Measurements from ENCODE around the gene CBARP. TPM values are rescaled to one million over a fixed set of nuclear protein-coding genes. Genes with fewer than 3 reads are reported as not detected.

CBARP gene
- total RNA-seq, 4 donors from 2014 or later = 0.38 to 1.6 (median 1.2) TPM

- peak overlapping the region; percentile 73 to 98 (median 90) for H3K4me3 ChIP-seq
- TF ChIP-seq CTCF (IDR thresholded peaks at IDR 0.05) (peak in 1 of 6 experiments; percentile 2), POLR2A (IDR thresholded peaks at IDR 0.05) (peak in 1 of 4 donors; percentile 42)
- 0% methylated on average over 4 to 24 of the region's 41 CpGs for WGBS, 2 donors
- no peaks in the 10 kb centered on the region for H3K9me3 ChIP-seq
- H3K27me3 ChIP-seq = no peaks in the 10 kb centered on the region
- DNase-seq = peak; percentile 59
- H3K36me3 ChIP-seq = peaks cover 27 to 56% (median 31%) of the 10 kb centered on the region in 3 donors
- H3K27ac ChIP-seq = peak overlapping the region; percentile 98 to 100 (median 100)
- H3K4me1 ChIP-seq = peaks cover 43 to 79% (median 54%) of the 10 kb centered on the region in 3 donors
- intact Hi-C loops (cut with DNase I) = no loop called here
Observed at GRCh38 chr19:1251330-1252220, 13.8 kb upstream of the CBARP start.

GRCh38 chr19:1250437-1251260 is 12.8 kb upstream of the CBARP start:
- peaks cover 21 to 47% (median 24%) of the 10 kb centered on the region in 3 donors for H3K36me3 ChIP-seq
- intact Hi-C loops (cut with DNase I) = no loop called here
- peaks cover 47 to 79% (median 59%) of the 10 kb centered on the region in 3 donors for H3K4me1 ChIP-seq
- peak overlapping the region; percentile 73 to 98 (median 90) for H3K4me3 ChIP-seq
- peak overlapping the region; percentile 98 to 100 (median 100) for H3K27ac ChIP-seq
- DNase-seq = no peak
- TF ChIP-seq POLR2A (IDR thresholded peaks at IDR 0.05) (no peak), CTCF (IDR thresholded peaks at IDR 0.05) (no peak)
- no peaks in the 10 kb centered on the region for H3K27me3 ChIP-seq
- H3K9me3 ChIP-seq = no peaks in the 10 kb centered on the region
- WGBS, 2 donors = no CpG with 5 or more reads among the region's 90 CpGs

GRCh38 chr19:1249990-1250436 is 12.2 kb upstream of the CBARP start:
- DNase-seq = no peak
- intact Hi-C loops (cut with DNase I) = no loop called here
- Histone ChIP-seq H3K4me1 (peaks cover 47 to 79% (median 59%) of the 10 kb centered on the region in 3 donors), H3K4me3 (peak overlapping the region; percentile 73 to 98 (median 90)), H3K36me3 (peaks cover 14 to 41% (median 18%) of the 10 kb centered on the region in 3 donors), H3K9me3 (no peaks in the 10 kb centered on the region), H3K27me3 (no peaks in the 10 kb centered on the region), H3K27ac (peak overlapping the region; percentile 98 to 100 (median 100))
- no CpG with 5 or more reads among the region's 67 CpGs for WGBS, 2 donors
- TF ChIP-seq CTCF (IDR thresholded peaks at IDR 0.05) (no peak), POLR2A (IDR thresholded peaks at IDR 0.05) (no peak)

GRCh38 chr19:1249298-1249989 is 11.6 kb upstream of the CBARP start:
- TF ChIP-seq CTCF (IDR thresholded peaks at IDR 0.05) (peak in 1 of 6 experiments; percentile 31), POLR2A (IDR thresholded peaks at IDR 0.05) (peak in 3 of 4 donors; percentile 95 to 96 (median 96))
- Histone ChIP-seq H3K27ac (peak overlapping the region; percentile 98 to 100 (median 100)), H3K36me3 (peaks cover 8 to 35% (median 13%) of the 10 kb centered on the region in 3 donors), H3K4me1 (peaks cover 47 to 79% (median 59%) of the 10 kb centered on the region in 3 donors), H3K9me3 (no peaks in the 10 kb centered on the region), H3K27me3 (no peaks in the 10 kb centered on the region), H3K4me3 (peak overlapping the region; percentile 73 to 98 (median 90))
- 0% methylated on average over 11 to 17 of the region's 102 CpGs for WGBS, 2 donors
- DNase-seq = peak; percentile 78
- intact Hi-C loops (cut with DNase I) = no loop called here
